Measurements from ENCODE around the gene SERPINB4.

GRCh38 chr18:63591725-63592124, 52.3 kb downstream of the SERPINB4 start:
- TF ChIP-seq, protein P1, sequence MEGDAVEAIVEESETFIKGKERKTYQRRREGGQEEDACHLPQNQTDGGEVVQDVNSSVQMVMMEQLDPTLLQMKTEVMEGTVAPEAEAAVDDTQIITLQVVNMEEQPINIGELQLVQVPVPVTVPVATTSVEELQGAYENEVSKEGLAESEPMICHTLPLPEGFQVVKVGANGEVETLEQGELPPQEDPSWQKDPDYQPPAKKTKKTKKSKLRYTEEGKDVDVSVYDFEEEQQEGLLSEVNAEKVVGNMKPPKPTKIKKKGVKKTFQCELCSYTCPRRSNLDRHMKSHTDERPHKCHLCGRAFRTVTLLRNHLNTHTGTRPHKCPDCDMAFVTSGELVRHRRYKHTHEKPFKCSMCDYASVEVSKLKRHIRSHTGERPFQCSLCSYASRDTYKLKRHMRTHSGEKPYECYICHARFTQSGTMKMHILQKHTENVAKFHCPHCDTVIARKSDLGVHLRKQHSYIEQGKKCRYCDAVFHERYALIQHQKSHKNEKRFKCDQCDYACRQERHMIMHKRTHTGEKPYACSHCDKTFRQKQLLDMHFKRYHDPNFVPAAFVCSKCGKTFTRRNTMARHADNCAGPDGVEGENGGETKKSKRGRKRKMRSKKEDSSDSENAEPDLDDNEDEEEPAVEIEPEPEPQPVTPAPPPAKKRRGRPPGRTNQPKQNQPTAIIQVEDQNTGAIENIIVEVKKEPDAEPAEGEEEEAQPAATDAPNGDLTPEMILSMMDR (IDR thresholded peaks at IDR 0.05), result no peak
- TF ChIP-seq POLR2A (IDR thresholded peaks at IDR 0.05), result no peak
